Cortex of kidney (tissue), 1 donor: ENCODE data around the gene IFNK.

Experiments used
- DNase-seq: peaks from one replicate; lab custom pipeline; 2025; lab: John Stamatoyannopoulos, UW

Gene IFNK

DNA sequence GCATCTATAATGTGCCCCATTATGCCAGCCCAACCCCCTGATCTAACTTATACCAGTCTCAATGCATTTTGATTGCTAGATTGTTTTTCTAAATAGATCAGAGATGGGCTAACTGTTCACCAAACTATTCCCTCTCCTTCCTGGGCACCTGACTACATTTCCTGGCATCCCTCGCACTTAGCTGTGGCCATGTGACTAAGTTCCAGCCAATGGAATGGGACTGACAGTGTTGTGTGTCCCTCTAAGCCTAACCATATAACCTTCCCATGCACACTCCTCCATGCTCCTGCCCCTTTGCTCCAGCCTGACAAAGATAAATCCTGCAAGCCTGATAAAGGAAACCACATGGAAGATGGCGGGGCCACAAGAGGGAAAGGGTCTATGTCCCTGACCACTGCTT lies 12.3 kb upstream of the IFNK start:
- no peak for DNase-seq

DNA sequence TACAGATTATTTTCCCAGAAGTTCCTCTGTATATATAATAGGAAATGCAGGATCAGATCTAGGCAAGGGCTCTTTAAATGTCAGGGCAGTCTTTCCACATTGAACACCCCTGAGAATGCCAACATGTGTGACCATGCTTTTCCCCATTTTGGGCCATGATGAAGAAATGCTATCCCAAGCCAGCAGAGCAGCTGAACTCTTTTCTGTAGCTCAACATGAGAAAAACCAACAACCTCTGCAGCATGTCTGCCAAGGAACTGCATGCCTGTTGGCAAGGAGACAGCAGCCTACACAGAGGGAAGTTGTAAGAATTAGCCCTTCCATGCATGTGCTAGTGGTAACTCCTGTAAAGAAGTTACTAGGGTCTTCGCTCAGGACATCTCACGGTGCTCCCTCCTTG lies 9.5 kb upstream of the IFNK start:
- no peak for DNase-seq

DNA sequence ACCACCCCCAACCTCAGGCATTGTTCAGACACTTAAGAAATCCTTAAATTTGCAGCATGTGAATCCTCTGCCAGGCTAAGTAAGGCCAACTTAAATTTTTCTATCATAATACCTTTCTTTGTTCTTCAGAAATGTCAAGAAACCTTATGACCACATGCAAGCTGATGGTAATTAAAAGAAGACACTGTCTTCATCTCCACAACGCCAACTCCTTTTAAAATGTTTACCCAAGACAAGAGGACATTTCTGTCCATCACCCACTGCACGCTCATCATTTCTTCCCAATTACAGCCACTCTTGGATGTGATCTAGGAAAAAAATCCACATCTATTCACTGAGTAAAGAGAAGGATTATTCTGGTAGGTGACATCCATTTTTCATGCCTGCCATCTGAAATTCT lies 6.1 kb upstream of the IFNK start:
- DNase-seq = no peak

DNA sequence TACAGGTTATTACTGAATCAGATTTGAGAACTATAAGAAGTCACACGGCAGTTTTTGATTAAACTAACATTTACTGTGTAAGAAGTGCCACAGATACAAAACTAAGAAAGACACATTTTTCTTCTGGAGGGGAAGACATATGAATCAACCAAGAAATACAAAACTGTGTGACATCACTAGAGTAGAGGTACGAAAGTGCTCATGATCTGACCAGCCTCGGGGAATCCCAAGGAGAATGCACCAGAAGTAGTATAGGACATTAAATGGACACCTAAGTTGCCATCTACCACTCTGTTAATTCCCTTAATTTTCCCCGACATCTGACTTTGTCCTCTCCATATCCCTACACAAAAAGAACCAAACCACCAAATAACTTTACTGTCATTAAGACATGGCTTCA lies 5.3 kb upstream of the IFNK start:
- DNase-seq = no peak

DNA sequence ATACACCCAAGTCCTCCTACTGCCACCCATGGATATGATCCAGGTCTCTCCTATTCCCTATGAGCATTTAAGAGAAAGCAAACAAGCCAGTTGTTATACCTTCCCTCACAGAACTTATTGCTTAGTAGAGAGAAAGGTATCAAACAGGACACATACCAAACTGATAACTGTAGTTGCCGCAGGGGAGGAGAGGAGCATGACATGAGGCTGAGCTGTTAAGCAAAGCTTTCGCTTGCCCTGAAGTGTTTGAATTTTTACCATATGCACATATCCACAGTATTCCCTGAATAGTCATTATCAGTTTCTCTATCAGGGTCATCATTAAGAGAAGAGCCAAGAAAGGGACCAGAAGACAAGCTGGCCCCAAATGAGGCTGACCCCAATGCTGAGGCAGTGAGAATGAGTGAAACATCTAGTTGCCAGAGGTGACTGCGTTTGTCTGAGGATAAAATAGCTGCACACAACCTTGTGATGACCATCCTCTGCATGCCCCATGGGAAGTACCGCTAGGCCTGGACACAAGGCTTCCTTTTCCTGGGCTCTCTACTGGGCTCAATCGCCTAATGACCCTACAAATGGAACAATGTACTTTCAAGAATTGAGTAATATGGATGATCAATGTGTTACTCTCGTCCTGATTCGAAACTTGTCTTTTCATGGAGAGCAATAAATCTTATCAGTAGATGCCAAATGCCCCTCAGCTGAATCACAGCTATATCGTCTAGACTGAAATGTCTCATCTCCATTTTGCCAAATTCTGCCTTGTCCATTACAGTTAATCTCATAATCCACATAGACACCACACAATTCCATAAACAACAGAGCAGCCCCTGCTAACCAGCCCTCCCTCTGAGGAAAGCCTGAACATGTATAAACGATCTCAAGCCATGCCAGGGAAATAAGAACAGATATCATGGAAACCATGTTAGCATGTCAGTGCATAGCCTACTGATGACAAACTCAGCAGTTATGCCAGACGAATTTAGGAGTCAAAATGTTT lies 4.3 kb upstream of the IFNK start:
- DNase-seq = no peak

DNA sequence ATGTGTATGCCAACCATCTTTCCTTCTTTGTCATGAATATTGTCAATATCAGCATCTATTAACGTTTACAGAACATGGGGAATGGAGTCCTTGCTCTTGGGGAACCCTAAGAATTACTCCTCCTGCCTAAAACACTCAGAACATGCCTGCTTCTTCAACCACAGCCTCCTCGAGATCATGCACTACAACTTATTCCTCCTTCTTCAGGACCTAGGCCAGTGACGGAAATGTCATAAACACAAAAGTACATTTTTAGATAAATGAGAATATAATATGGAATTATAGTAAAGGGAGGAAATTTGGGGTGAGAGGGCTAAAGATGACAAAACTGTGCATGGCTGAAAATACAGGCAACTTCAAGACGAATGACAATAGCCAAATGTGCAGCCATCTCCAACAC lies 3.1 kb upstream of the IFNK start:
- DNase-seq = no peak

DNA sequence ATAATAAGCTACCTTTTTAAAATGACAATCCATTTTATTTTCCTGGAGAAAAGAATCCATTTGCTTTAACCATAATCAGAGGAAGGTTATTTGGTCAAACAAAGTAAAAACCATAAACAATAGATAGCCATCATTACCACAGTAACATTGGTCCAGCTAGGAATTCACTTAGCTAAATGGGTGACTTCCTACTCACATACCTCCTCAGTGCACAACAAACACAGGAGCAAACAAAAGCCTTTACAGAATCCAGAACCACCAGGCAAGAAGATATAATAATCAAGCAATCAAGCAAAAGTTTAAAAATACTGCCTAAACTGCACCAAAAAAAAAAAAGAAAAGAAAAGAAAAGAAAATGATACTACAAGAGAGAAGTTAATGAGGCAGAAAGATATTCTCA lies 949 bp upstream of the IFNK start:
- DNase-seq = no peak

DNA sequence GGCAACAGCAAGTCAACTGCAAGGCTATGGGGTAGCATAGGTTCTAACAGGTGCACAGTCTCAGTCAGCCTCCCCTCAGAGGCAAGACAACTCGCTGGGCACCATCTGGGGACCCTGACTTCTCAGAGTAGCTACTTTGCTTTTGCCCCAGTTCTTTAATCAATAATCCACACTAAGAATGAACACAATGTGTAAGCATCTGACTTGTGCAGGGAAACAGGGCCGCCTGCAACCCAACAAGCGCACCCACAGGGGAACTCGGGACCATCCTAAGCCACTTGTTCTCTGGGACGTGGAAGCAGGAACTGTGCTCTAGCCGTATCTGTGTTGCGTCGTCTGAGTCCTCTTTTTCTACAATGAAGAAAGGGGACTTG lies 3.6 kb downstream of the IFNK start:
- no peak for DNase-seq

DNA sequence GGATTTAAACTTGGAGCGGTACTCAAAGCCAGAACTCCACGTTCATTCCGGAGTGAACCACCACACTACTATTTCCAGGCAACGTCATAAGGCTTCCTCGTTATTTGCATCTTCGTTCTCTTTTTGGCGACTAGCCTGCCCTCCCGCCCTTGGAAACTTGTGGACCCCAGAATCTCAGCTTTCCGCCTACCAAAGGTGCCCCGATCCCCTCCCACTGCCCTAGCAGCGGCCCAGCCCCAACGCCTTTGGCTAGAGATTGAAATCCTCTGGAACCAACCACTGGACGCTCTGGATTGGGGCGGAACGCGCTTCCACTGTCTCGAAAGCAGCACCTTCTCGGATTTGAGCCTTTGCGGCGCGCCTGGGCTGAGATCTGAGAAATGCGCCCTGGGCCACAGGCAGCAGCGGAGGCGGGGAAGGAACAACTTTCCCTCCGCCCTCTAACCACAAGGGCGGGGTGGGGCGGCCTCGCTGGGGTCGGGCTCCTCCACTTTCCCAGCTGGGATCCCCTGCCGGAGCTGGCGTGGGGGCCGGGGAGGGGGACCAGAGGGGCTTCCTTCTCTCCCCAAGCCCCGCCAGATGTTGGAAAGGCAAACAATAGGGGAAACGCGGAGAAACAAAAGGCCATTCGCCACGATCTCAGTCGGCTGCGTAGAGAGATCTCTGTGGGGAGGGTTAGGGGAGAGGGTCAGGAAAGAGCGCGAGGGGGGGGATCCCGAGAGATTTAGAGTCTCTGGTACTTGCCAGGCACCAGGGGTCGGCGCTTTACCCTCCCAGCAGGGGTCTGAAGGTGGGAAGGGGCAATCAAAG lies 4.2 kb downstream of the IFNK start:
- no peak for DNase-seq

DNA sequence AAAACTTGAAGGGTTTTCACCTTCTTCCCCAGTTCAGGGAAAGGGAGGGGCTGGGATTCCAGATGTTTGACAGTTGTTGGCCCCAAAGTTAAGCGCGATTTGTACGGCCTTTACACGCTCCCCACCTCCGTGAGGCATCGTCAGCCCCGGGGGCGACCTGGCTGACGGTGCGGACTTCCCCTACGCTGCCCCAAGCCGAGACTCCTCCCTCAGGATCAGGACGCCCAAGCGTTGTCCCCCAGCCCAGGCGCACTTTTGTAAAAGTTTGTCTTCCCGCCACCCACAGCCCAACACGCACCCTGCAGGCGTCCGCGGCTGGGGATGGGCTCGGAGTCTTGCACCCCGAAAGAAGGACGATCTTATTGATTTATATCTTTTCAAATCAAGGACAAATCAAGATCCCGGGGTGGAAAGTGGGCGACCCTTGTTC lies 4.8 kb downstream of the IFNK start:
- no peak for DNase-seq

DNA sequence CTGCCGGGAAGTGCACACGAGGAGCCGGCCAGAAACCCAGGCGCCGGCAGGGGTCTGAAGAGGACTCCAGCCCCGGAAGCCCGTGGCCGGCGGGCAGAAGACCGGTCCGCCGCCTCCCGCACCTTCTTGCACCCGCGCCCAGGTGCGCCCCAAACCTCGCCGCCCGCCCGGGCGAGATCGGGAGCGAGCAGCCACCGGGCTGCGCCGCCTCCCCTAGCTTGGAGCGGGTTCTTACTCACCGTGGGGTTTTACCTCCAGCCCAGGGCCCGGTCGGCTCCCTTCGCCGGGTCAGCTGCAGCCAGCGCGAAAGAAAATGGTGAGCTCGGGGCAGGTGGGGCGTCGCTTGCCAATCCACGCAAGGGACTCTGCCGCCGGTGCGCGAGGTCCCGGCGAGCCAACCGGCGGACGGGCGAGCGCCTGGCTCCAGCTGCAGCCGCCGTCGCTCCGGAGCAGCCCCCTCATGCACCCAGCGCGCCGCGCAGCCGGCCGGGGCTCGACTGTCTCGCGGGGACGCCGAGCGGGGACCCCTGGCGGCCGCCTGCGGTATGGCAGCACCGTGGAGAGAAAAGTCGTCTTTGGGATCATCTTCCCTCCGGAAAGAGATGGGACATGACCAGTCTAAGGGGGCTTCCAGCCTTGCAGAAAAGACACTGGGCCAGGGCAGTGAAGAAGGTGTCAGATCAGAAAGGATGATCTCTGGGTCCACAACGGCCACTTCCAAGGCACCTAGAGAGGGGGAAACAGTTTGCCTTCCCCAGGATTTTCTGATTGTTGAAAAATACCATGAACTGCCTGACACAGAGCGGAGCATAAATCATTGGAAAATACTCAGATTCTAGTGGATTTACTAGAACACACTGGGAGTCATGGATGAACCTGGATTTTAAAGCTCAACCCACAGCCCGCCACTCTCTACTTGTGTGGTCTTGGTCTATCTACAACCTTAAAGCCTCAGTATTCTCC lies 5.5 kb downstream of the IFNK start, which contains the start of gene MOB3B:
TSS of gene MOB3B (minus strand) at position 499 of the 963 bp plus-strand sequence. CDS start 74,264 bp downstream, outside the sequence.
- DNase-seq = peak; percentile 21

DNA sequence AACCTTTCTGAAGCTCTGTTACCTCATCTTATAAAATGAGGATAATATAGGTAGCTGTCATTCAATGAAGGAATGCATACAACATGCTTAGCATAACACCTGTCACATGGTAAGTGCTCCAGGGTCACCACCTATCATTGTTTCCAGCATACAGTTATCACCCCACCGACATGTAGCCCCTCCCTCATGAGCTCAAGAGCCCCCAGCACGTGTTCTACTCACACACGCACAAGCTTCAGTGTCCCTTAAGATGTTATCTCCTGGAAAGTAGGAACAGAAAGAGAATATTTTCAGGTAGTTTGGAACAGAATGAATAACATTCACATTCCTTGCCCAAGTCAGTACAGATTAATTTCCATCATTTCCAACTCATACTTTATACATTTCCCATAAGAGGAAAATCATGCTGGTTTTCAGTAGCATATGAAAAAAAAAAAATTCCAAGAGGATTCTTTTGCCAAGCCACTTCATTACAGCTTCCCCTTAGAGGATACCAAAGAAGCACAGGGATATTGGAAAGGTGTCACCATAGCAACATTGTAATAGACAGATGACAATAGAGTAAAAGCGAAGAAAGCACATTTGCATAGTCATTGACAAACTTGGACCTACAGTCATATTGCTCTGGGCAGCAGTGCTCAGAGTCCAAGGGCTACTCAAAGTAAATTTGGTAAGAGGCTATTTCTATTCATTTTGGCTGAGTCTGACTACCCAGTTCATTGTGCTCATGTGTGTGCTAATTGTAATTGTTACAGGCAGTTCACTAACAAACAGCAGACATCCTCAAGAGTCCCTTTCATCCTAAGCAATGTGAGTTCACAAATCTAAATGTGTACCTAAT lies 7.0 kb downstream of the IFNK start:
- no peak for DNase-seq

DNA sequence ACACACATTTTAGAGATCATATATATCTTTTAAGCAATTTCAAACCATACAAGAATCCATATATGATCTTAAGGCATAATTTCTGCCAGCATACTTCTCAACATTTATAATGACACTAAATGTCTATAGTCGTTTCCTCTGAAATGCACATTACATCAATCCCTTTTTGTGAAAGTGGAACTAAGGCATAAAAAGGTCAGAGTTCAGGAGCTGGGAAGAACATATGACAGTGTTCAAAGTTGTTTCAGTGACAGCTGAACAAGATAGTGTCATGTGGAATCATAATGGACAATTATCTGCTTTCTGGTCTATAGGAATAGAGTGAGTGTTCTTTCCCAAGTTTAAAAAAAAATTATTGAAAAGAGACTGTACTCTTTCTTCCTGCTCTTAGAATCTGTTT lies 8.0 kb downstream of the IFNK start:
- no peak for DNase-seq

DNA sequence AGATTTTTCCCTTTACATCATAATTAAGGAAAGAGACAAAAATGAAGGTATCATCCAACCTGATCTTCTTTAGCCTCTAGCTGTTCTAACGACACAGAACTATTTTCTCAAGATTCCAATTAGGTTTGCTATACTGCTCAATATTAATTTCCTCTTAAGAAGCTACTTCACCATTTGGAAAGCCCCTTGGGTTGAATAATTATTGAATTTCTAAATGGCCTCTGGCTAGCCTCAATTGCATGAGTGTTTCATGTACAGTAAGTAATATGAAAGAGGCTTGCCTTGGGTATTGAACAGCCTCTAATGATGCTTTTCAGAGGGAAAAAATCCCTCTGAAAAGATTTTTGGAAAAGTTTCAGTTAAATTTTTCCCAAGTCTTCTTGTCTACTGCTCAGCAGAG lies 9.2 kb downstream of the IFNK start:
- DNase-seq = no peak

DNA sequence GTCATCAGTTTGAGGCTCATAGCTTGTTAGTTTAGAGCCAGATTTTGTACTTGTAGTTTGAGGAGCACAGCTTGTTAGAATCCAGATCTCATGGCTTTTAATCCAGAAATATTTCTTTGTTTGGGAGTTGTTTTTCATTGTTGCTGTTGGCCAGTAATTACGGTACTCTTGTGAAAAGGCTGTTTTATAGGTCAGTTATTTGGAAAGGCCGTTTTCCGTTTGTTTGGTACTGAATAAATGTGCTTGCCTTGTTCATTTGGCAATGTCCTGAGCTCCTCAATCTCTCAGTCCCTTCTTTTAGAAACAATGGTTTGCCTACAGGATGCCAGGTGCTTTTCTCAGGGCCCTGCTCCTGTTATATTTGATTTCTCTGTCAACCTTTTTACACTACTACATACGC lies 10.0 kb downstream of the IFNK start:
- no peak for DNase-seq

DNA sequence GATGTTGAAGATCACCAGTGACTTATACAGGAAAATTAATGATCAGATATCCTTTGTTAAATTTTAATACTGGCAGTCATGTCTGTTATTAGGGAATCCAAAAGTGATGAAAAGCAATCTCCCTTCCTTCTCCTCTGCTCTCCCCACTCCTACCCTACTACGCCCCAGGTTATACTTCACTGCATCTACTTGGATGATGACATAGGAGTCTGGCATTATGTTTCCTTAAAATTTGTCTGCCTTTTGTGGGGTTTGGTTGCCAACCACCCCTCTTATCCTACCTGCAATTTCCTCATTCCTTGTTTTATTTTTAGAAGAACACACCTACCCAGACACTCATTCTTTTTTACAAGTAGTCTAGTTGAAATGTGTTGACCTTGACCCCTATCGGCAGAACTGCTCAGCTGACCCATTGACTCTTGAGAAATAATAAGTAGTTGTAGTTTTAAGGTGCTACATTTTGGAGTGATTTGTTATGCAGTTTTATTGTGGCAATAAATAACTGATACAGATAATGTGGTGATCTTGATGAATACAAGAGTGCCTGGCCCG lies 10.6 kb downstream of the IFNK start:
- DNase-seq = no peak

DNA sequence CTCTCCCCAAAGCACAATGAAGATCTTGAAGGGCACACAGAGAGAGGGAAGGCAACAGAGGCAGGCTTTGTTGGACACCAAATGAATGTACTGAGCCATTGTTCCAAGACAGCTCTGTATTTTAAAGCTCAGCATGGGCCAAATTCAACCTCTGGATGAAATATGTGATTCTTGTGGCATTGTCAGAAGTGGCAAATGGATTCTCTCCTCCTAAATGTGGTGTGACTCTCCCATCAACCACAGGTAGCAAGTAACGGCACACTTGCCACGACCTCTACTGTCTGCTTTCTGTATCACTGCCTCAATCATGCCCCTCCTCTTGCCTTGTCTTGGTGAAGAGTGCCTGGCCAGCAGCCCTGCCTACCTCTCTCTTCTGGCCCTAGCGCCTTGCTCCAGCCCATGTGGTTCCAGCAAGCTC lies 11.6 kb downstream of the IFNK start:
- no peak for DNase-seq

DNA sequence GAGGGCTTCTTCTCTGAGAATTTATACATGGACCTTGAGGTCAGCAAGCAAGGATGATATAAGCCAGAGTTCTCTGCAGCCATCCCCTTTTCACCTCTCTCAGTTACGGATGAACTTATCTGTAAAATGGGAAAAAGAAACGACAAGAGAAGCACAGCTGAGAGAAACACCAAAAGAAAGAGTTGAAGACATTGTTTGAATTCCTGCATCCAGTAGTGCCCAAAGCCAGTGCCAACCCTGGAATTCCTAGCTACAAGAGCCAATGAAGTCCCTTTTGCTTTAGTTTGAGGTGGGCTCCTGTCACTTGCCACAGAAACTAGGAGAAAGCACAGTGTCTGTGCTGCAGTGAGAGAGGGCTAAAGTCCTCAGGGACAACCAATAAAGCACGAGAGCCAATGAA lies 12.1 kb downstream of the IFNK start:
- DNase-seq = no peak

DNA sequence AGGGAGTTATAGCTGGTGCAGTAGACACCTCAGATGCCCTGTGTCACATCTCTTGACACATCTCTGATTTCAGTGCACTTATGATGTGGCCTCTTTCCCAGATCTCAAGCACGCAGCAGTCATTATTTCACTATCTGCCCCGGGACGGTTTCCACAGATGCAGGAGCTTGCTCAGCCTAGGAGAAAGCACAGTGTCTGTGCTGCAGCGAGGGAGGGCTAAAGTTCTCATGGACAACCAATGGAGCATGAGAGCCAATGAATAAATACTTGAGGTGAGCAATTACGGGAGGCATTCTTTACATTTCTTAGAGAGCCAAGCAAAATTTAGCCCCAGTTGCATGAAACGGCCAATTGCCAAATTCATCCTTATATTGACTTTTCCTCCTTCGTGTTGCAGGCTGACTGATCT lies 12.9 kb downstream of the IFNK start:
- DNase-seq = no peak

DNA sequence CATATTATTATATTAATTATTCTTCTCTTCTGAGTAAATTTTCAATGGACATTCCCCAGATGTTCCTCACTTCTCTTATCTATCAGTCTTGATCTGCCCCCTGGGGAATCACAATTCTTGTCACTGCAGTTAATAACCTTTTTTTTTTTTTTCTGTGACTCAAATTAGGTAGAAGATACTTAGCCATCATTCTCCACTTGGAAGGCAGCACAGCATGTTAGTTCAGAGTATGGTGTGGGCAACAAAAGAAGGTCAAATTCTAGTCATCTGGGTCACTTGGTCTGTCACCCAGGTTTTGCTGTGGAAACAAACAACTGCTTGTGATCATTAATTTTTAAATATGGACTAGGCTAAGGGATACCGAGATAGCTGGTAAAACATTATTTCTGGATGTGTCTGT lies 13.7 kb downstream of the IFNK start:
- DNase-seq = no peak

DNA sequence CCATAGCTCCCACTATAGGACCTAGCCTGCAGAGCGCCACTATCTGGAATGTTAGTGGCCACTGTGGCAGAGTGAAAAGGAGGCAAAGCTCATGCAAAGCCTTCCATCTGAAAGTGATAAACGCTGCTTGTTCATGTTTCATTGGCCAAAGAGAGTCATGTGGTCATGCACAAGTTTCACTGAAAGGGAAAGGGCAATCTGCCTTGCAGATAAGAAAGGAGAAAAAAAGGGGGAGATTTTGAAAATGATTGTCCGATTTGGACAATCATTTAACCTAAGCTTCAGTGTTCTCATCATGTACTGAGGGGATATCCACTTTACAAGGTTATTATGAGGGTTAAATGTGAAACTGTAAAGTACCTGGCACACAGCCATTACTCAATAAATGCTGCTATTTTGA lies 14.6 kb downstream of the IFNK start:
- DNase-seq = no peak
